ENCODE results near the gene BYSL.

DNA sequence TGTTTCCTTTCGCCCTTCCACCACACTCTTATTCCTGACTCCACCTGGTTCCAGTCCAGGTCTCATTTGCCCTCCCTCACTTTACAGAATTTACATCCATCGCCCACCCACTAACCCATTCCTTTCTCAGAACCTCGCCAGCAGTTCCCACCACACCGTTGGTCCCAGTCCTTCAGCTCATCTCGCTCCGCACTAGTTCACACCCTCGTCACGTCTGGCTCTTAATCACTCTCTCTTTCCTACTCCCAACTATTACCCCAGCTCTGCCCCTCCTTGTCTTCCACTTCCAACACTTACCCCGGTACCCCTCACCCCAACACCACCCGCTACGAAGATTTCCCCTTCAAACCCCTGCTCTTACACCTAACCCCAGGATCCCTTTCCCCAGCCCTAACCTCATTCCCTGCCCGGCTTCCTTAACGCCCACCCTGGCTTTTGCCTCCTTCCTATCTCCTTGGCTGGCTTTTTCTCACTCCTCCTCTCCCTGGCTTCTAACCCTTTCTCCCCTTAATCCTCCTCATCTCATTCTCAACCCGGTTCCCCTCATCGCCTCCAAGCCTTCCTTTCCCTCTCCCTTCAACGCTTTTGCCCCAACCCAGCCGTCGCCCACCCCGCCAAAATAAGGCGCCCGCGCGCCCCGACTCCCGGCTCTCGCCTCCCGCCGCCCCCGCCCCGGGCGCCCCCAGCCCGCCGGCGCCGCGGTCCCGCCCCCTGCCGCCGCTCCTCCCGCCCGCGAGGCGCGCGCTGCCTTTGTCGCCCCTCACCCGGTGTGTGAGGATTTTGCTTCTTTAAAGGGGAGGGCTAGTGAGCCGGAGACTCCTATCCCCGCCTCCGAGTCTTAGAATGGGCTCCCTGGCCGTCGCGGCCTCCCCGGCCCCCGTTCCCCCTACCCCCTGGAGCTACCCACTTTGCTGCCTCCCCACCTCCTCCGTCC is 26.7 kb upstream of the BYSL start:
- TF ChIP-seq, protein P1, sequence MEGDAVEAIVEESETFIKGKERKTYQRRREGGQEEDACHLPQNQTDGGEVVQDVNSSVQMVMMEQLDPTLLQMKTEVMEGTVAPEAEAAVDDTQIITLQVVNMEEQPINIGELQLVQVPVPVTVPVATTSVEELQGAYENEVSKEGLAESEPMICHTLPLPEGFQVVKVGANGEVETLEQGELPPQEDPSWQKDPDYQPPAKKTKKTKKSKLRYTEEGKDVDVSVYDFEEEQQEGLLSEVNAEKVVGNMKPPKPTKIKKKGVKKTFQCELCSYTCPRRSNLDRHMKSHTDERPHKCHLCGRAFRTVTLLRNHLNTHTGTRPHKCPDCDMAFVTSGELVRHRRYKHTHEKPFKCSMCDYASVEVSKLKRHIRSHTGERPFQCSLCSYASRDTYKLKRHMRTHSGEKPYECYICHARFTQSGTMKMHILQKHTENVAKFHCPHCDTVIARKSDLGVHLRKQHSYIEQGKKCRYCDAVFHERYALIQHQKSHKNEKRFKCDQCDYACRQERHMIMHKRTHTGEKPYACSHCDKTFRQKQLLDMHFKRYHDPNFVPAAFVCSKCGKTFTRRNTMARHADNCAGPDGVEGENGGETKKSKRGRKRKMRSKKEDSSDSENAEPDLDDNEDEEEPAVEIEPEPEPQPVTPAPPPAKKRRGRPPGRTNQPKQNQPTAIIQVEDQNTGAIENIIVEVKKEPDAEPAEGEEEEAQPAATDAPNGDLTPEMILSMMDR (IDR thresholded peaks at IDR 0.05): no peak
- TF ChIP-seq POLR2A (IDR thresholded peaks at IDR 0.05): no peak

Measured in testis (tissue), 2 donors.